GM12864 (cell line): ENCODE measurements around the gene CWH43.
"Not testable (repeated sequence)": the region's sequence is repeated elsewhere in the genome, so short reads cannot be mapped to it uniquely, and the experiment has no call there.

ENCODE experiments used
- DNase-seq: peaks from one replicate; pipeline ENCODE4 v3.0.0-alpha.2; 2011; ENCODE audit warnings: low read depth
- H3K4me3 ChIP-seq: 2 replicates; pipeline ENCODE4 v1.5.1; 2011; ENCODE audit warnings: mild to moderate bottlenecking, low read depth, low read length, control low read depth

Gene CWH43

DNA sequence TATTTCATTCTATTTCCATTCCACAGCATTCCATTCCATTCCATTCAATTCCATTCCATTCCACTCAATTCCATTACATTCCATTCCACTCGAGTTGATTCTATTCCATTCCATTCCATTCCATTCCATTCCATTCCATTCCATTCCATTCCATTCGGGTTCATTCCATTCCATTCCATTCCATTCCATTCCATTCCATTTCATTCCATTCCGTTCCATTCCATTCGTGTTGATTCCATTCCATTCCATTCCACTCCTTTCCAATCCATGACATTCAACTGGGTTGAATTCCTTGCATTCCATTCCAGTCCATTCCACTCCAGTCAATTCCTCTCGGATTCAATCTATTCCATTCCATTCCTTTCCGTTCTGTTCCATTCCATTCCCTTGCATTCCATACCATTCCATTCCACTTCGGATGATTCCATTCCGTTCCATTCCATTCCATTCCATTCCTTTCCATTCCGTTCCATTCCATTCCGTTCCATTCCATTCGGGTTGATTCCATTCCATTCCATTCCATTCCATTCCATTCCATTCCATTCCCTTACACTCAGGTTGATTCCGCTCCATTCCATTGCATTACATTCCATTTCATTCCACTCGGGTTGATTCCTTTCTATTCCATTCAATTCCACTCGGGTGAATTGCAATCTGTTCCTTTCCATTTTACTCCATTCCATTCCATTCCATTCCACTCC is 117.5 kb downstream of the CWH43 start:
- DNase-seq, H3K4me3 ChIP-seq: not testable (repeated sequence)

DNA sequence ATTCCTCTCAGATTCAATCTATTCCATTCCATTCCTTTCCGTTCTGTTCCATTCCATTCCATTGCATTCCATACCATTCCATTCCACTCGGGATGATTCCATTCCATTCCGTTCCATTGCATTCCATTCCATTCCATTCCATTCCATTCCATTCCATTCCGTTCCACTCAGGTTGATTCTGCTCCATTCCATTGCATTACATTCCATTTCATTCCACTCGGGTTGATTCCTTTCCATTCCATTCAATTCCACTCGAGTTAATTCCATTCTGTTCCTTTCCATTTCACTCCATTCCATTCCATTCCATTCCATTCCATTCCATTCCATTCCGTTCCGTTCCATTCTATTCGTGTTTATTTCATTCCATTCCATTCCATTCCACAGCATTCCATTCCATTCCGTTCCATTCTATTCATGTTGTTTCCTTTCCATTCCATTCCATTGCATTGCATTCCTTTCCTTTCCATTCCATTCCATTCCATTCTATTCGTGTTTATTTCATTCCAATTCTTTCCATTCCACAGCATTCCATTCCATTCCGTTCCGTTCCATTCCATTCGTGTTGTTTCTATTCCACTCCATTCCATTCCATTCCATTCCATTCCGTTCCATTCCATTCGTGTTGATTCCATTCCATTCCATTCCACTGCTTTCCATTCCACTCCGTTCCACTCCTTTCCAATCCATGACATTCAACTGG is 118.3 kb downstream of the CWH43 start:
- not testable (repeated sequence) for H3K4me3 ChIP-seq, DNase-seq

DNA sequence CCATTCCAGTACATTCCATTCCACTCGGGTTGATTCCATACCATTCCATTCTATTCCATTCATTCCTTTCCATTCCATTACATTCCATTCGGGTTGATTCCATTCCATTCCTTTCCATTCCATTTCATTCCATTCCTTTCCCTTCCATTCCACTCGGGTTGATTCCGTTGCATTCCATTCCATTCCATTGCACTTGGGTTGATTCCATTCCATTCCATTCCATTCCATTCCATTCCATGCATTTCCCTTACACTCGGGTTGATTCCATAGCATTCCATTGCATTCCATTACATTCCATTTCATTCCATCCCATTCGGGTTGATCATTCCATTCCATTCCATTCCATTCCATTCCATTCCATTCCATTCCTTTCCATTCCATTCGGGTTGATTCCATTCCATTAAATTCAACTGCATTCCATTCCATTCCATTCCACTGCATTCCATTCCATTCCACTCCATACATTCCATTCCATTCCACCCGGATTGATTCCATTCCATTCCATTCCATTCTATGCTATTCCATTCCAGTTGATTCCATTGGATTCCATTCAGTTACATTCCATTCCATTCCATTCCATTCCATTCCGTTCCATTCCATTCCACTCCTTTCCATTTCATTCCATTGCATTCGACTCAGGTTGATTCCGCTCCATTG is 119.3 kb downstream of the CWH43 start:
- DNase-seq, H3K4me3 ChIP-seq: not testable (repeated sequence)

DNA sequence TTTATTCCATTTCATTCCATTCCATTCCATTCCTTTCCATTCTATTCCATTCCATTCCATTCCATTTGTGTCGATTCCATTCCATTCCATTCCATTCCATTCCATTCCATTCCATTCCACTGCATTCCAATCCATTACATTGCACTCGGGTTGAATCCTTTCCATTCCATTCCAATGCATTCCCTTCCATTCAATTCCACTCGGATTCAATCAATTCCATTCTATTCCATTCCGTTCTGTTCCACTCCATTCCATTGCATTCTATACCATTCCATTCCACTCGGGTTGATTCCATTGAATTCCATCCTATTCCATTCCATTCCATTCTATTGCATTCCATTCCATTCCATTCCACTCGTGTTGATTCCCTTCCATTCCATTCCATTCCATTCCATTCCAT is 121.2 kb downstream of the CWH43 start:
- H3K4me3 ChIP-seq, DNase-seq: not testable (repeated sequence)

DNA sequence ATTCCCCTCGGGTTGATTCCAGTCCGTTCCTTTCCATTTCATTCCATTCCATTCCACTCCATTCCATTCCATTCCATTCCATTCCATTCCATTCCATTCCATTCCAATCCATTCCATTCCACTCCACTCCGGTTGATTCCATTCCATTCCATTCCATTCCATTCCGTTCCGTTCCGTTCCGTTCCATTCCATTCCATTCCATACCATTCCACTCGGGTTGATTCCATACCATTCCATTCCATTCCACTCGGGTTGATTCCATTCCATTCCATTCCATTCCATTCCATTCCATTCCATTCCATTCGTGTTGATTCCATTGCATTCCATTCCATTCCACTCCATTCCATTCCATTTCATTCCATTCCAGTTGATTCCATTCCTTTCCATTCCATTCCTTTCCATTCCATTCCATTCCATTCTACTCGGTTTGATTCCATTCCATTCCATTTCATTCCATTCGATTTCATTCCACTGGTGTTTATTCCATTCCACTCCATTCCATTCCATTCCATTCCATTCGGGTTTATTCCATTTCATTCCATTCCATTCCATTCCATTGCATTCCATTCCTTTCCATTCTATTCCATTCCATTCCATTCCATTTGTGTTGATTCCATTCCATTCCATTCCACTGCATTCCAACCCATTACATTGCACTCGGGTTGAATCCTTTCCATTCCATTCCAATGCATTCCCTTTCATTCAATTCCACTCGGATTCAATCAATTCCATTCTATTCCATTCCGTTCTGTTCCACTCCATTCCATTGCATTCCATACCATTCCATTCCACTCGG is 122.3 kb downstream of the CWH43 start:
- not testable (repeated sequence) for DNase-seq, H3K4me3 ChIP-seq

DNA sequence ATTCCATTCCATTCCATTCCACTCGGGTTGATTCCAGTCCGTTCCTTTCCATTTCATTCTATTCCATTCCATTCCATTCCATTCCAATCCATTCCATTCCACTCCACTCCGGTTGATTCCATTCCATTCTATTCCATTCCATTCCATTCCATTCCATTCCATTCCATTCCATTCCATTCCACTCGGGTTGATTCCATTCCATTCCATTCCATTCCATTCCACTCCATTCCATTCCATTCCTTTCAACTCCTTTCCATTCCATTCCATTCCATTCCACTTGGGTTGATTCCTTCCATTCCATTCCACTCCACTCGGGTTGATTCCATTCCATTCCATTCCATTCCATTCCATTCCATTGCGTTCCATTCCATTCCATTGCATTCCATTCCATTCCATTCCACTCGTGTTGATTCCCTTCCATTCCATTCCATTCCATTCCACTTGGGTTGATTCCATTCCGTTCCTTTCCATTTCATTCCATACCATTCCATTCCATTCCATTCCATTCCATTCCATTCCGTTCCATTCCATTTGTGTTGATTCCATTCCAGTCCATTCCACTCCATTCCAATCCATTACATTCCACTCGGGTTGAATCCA is 123.6 kb downstream of the CWH43 start:
- not testable (repeated sequence) for H3K4me3 ChIP-seq, DNase-seq

DNA sequence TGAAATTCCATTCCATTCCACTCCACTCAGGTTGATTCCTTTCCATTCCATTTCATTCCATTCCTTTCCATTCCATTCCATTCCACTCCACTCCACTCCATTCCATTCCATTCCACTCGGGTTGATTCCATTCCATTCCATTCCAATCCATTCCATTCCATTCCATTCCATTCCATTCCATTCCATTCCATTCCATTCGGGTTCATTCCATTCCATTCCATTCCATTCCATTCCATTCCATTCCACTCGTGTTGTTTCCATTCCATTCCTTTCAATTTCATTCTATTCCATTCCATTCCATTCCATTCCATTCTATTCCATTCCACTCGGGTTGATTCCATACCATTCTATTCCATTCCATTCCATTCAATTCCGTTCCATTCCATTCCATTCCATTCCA is 124.5 kb downstream of the CWH43 start:
- not testable (repeated sequence) for DNase-seq

More for the DNA sequence above, 124.5 kb downstream of the CWH43 start:
- H3K4me3 ChIP-seq, result not testable (repeated sequence)
